HL-60 (cell line): ENCODE data around the gene CLIC1.

Experiments
- DNase-seq, 2 experiments: peaks; one replicate each; pipeline ENCODE4 v3.0.0-alpha.2; 2010 to 2020; ENCODE audit warnings: low read depth in 1 of 2, low spot score in 1 of 2
- H3K27ac ChIP-seq: fragments of 250-450 bp; sonication (Bioruptor Pico); replicated peaks from 2 replicates; pipeline ENCODE4 v1.5.1; 2020; ENCODE audit warnings: mild to moderate bottlenecking, moderate library complexity
- H3K27me3 ChIP-seq: fragments of 250-450 bp; sonication (Bioruptor Pico); 2 replicates; pipeline ENCODE4 v1.5.1; 2021; ENCODE audit warnings: mild to moderate bottlenecking, moderate library complexity; ENCODE audit not compliant: insufficient read depth, poor library complexity, severe bottlenecking
- H3K4me3 ChIP-seq: replicated peaks from 2 replicates; pipeline ENCODE4 v1.5.1; 2011; ENCODE audit warnings: mild to moderate bottlenecking, control low read depth, low read length; ENCODE audit not compliant: insufficient read depth
- CTCF ChIP-seq: IDR thresholded peaks from one replicate; pipeline ENCODE4 v1.5.1; 2011; ENCODE audit warnings: low read length, control low read depth, inconsistent platforms; ENCODE audit not compliant: insufficient read depth
- GABPA ChIP-seq: IDR thresholded peaks from 2 replicates; pipeline ENCODE4 v1.6.1; 2012; ENCODE audit warnings: low read depth
- POLR2AphosphoS5 ChIP-seq: IDR thresholded peaks from 2 replicates; pipeline ENCODE4 v1.6.1; 2012; ENCODE audit warnings: low read depth
- REST ChIP-seq: IDR thresholded peaks from 2 replicates; pipeline ENCODE4 v1.6.1; 2012; ENCODE audit warnings: low read depth; ENCODE audit not compliant: insufficient replicate concordance
- SPI1 ChIP-seq: IDR thresholded peaks from 2 replicates; pipeline ENCODE4 v1.6.1; 2012; ENCODE audit warnings: low read depth, mild to moderate bottlenecking, borderline replicate concordance

The CLIC1 gene

GRCh38 chr6:31692886-31693285 lies 43.4 kb downstream of the CLIC1 start:
- Histone ChIP-seq H3K27ac (no peak overlapping the region), H3K4me3 (no peak overlapping the region), H3K27me3 (no peaks in the 10 kb centered on the region)
- TF ChIP-seq CTCF (no peak), POLR2AphosphoS5 (no peak), GABPA (no peak), REST (no peak), SPI1 (no peak)
- no peak for DNase-seq

- H3K4me3 ChIP-seq = no peak overlapping the region
- H3K27ac ChIP-seq = no peak overlapping the region
- DNase-seq = no peak
- TF ChIP-seq GABPA (no peak), POLR2AphosphoS5 (no peak), CTCF (no peak), SPI1 (no peak), REST (no peak)
- no peaks in the 10 kb centered on the region for H3K27me3 ChIP-seq
Measured at GRCh38 chr6:31692353-31692752, 44.0 kb downstream of the CLIC1 start.

- Histone ChIP-seq H3K27ac (no peak overlapping the region), H3K27me3 (no peaks in the 10 kb centered on the region), H3K4me3 (no peak overlapping the region)
- TF ChIP-seq POLR2AphosphoS5 = no peak
- TF ChIP-seq CTCF = no peak
- no peak for TF ChIP-seq REST
- DNase-seq = no peak
Measured at GRCh38 chr6:31691564-31692108, 44.7 kb downstream of the CLIC1 start.
